ENCODE data around the gene CSRNP2.

- TF ChIP-seq EZH2 (IDR thresholded peaks at IDR 0.05; ENCODE audit: low read length, unreplicated experiment): no peak
- TF ChIP-seq, protein P1, sequence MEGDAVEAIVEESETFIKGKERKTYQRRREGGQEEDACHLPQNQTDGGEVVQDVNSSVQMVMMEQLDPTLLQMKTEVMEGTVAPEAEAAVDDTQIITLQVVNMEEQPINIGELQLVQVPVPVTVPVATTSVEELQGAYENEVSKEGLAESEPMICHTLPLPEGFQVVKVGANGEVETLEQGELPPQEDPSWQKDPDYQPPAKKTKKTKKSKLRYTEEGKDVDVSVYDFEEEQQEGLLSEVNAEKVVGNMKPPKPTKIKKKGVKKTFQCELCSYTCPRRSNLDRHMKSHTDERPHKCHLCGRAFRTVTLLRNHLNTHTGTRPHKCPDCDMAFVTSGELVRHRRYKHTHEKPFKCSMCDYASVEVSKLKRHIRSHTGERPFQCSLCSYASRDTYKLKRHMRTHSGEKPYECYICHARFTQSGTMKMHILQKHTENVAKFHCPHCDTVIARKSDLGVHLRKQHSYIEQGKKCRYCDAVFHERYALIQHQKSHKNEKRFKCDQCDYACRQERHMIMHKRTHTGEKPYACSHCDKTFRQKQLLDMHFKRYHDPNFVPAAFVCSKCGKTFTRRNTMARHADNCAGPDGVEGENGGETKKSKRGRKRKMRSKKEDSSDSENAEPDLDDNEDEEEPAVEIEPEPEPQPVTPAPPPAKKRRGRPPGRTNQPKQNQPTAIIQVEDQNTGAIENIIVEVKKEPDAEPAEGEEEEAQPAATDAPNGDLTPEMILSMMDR (conservative IDR thresholded peaks at IDR 0.05; ENCODE audit: low read depth, low read length): no peak
Observed at GRCh38 chr12:51028813-51029150, 54.6 kb downstream of the CSRNP2 start.

Measured in PC-3 (cell line).